K562 treated with DMSO at 1 percent for 48 hours (cell line): ENCODE results near the gene PRR15. TPM values are rescaled to one million over a fixed set of nuclear protein-coding genes. Genes with fewer than 3 reads are reported as not detected.

ENCODE experiments used
- total RNA-seq: library from RNA; unstranded; fragments of 300-600 nt; gene quantifications from 2 replicates; pipeline ENCODE4 v1.2.3, GENCODE V29; 2022; ENCODE audit warnings: low replicate concordance; ENCODE audit errors: extremely low read depth

Gene PRR15
- not detected in 2 replicates for total RNA-seq

DNA sequence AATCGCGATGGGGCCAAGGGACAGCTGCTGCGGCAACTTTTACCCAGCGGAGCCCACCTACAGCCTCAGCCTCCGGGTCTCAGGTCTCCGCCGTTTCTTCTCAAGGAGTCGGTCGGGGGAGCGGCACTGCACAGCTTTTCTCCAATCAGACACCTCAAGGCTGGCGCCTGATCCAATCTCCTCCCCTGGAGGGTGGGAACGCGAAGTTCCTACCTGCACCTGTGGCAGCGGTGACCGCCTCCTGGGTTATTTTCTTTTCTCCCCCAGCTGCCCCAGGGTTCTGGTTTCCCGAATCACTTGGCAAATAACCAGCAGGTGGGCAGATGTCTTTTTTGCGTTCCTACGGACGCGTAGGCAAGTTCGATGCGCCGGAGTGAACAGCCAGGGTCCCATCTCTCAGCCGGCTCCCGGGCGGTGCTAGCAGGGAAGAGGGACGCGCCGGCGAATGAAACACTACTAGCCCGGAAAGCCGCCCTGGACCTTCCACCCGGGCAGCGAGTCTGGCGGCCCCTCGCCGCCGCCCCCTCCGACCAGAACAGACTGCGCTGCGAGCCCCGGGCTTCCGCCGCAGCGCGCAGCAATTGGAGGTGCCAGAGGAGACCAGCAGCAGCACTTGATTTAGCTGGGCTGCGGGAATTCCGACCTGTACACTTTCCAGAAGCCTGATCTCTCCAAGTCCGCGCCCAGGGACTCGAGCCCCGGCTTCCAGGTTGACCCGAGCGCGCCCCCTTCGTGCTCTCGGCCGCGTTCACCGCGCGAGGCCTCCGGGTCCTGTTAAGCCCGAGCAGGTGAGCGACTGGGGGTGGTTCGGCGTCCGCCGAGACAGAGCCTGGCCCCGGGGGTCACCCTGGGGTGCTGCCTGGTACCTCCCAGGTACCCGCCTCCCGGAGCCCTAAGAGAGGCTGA is at the start of gene PRR15:
Gene PRR15, plus strand, starts transcription at position 246 of the 906 bp plus-strand sequence. CDS start 2,495 bp downstream, outside the sequence.

Other genes starting within 250 kb of the PRR15 start
- gene WIPF3, start 242.7 kb downstream of the PRR15 start, total RNA-seq, result not detected in 2 replicates